ENCODE data around the gene USH2A.

DNA sequence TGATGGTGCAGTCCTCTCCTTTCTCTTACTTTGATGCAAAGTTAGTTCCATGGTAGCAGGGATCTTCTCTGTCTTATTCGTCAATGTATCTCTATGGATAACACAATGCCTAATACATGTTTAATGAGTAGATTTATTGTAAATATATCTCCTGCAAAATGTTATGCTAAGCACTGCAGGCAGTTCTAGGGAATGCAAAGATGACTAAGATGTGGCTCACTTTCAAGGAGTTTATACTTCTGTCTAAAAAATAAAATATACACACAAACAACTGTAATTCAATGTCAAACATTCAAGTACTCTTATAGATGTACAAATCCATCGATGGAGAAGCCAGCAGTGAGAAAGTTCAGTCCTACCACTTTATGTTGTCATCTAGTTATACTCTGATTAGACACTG lies 661.8 kb downstream of the USH2A start:
- TF ChIP-seq, protein P1, sequence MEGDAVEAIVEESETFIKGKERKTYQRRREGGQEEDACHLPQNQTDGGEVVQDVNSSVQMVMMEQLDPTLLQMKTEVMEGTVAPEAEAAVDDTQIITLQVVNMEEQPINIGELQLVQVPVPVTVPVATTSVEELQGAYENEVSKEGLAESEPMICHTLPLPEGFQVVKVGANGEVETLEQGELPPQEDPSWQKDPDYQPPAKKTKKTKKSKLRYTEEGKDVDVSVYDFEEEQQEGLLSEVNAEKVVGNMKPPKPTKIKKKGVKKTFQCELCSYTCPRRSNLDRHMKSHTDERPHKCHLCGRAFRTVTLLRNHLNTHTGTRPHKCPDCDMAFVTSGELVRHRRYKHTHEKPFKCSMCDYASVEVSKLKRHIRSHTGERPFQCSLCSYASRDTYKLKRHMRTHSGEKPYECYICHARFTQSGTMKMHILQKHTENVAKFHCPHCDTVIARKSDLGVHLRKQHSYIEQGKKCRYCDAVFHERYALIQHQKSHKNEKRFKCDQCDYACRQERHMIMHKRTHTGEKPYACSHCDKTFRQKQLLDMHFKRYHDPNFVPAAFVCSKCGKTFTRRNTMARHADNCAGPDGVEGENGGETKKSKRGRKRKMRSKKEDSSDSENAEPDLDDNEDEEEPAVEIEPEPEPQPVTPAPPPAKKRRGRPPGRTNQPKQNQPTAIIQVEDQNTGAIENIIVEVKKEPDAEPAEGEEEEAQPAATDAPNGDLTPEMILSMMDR (IDR thresholded peaks at IDR 0.05), result no peak
- TF ChIP-seq POLR2AphosphoS5 (IDR thresholded peaks at IDR 0.05) (no peak), POLR2A (IDR thresholded peaks at IDR 0.05) (no peak)

Measured in transverse colon (tissue), 4 donors.